Mesenchymal stem cell (in vitro differentiated cells and primary cell): ENCODE results near the gene RGMB.

Experiments used
- DNase-seq: peaks from one replicate; pipeline ENCODE4 v3.0.0-alpha.2; 2013
- H2AFZ ChIP-seq: one replicate; pipeline ENCODE4 v1.6.1; 2013; ENCODE audit warnings: low read depth, mild to moderate bottlenecking, control low read depth, inconsistent platforms, low read length, moderate library complexity
- H2AK5ac ChIP-seq: 2 replicates; pipeline ENCODE4 v1.6.1; 2013; ENCODE audit warnings: low read length, moderate library complexity, mild to moderate bottlenecking, inconsistent platforms; ENCODE audit not compliant: severe bottlenecking
- H2BK120ac ChIP-seq: one replicate; pipeline ENCODE4 v1.6.1; 2013; ENCODE audit warnings: low read depth, mild to moderate bottlenecking, inconsistent platforms, low read length, moderate library complexity
- H2BK12ac ChIP-seq, 2 experiments: one replicate each; pipeline ENCODE4 v1.6.1; 2013; ENCODE audit warnings: inconsistent platforms in 2 of 2, low read length in 2 of 2, mild to moderate bottlenecking in 2 of 2, moderate library complexity in 2 of 2, control low read depth in 1 of 2
- H2BK15ac ChIP-seq: one replicate; pipeline ENCODE4 v1.6.1; 2013; ENCODE audit warnings: mild to moderate bottlenecking, low read depth, inconsistent platforms; ENCODE audit not compliant: poor library complexity, severe bottlenecking
- H2BK5ac ChIP-seq: 2 replicates; pipeline ENCODE4 v1.6.1; 2013; ENCODE audit warnings: low read depth, mild to moderate bottlenecking, low read length, control low read depth, inconsistent platforms; ENCODE audit not compliant: poor library complexity, severe bottlenecking
- H3K14ac ChIP-seq, 2 experiments: one replicate each; pipeline ENCODE4 v1.6.1; 2013; ENCODE audit warnings: inconsistent platforms in 2 of 2, low read length in 2 of 2, control low read depth in 1 of 2, mild to moderate bottlenecking in 1 of 2, moderate library complexity in 1 of 2
- H3K18ac ChIP-seq, 2 experiments: one replicate each; pipeline ENCODE4 v1.6.1; 2013; ENCODE audit warnings: inconsistent platforms in 2 of 2, low read length in 2 of 2, control low read depth in 1 of 2, low read depth in 1 of 2, mild to moderate bottlenecking in 1 of 2
- H3K23ac ChIP-seq, 2 experiments: one replicate each; pipeline ENCODE4 v1.6.1; 2013; ENCODE audit warnings: inconsistent platforms in 2 of 2, low read length in 2 of 2, mild to moderate bottlenecking in 2 of 2, moderate library complexity in 2 of 2, control low read depth in 1 of 2
- H3K27ac ChIP-seq: 2 replicates; pipeline ENCODE4 v1.5.1; 2013; ENCODE audit warnings: mild to moderate bottlenecking, moderate library complexity, low read length, control low read depth, inconsistent platforms; ENCODE audit not compliant: poor library complexity, severe bottlenecking
- H3K27me3 ChIP-seq, 2 experiments: 2 replicates each; pipeline versions ENCODE4 v1.6.1 to v1.7.0; 2013; ENCODE audit warnings: low read length in 2 of 2, mild to moderate bottlenecking in 2 of 2, moderate library complexity in 2 of 2, control low read depth in 1 of 2, inconsistent platforms in 1 of 2; ENCODE audit not compliant: control insufficient read depth in 1 of 2, insufficient read depth in 1 of 2
- H3K36me3 ChIP-seq, 2 experiments: 2 replicates each; pipeline versions ENCODE4 v1.6.1 to v1.7.0; 2013; ENCODE audit warnings: low read length in 2 of 2, control low read depth in 1 of 2, inconsistent platforms in 1 of 2, low read depth in 1 of 2, mild to moderate bottlenecking in 1 of 2; ENCODE audit not compliant: insufficient read depth in 2 of 2, control insufficient read depth in 1 of 2
- H3K4ac ChIP-seq, 2 experiments: one replicate each; pipeline ENCODE4 v1.6.1; 2013; ENCODE audit warnings: inconsistent platforms in 2 of 2, low read length in 2 of 2, mild to moderate bottlenecking in 2 of 2, moderate library complexity in 2 of 2, control low read depth in 1 of 2, low read depth in 1 of 2
- H3K4me1 ChIP-seq: 2 replicates; pipeline ENCODE4 v1.6.1; 2013; ENCODE audit warnings: low read depth, low read length, control low read depth; ENCODE audit not compliant: control insufficient read depth, insufficient read depth
- H3K4me2 ChIP-seq: 2 replicates; pipeline ENCODE4 v1.6.1; 2013; ENCODE audit warnings: low read length, mild to moderate bottlenecking, inconsistent platforms; ENCODE audit not compliant: poor library complexity, severe bottlenecking
- H3K4me3 ChIP-seq, 2 experiments: 2 replicates each; pipeline versions ENCODE4 v1.5.1 to v1.7.0; 2013; ENCODE audit warnings: low read length in 2 of 2, mild to moderate bottlenecking in 2 of 2, control low read depth in 1 of 2, low read depth in 1 of 2; ENCODE audit not compliant: insufficient read depth in 1 of 2
- H3K79me1 ChIP-seq: replicated peaks from 2 replicates; pipeline ENCODE4 v1.6.1; 2013; ENCODE audit warnings: mild to moderate bottlenecking, control low read depth, low read length, inconsistent platforms; ENCODE audit not compliant: poor library complexity, severe bottlenecking
- H3K9ac ChIP-seq: 2 replicates; pipeline ENCODE4 v1.7.0; 2013; ENCODE audit warnings: mild to moderate bottlenecking, low read length, moderate library complexity
- H3K9me3 ChIP-seq: 2 replicates; pipeline ENCODE4 v1.7.0; 2013; ENCODE audit warnings: mild to moderate bottlenecking, low read length; ENCODE audit not compliant: control insufficient read depth
- H4K8ac ChIP-seq: one replicate; pipeline ENCODE4 v1.6.1; 2013; ENCODE audit warnings: inconsistent platforms, mild to moderate bottlenecking, low read length, moderate library complexity
- H4K91ac ChIP-seq: one replicate; pipeline ENCODE4 v1.6.1; 2013; ENCODE audit warnings: mild to moderate bottlenecking, low read length, inconsistent platforms
- WGBS: methylation state at CpG from one replicate; pipeline ENCODE4 v1.1.7; 2013; ENCODE audit warnings: mixed read lengths; 5-methylcytosine and 5-hydroxymethylcytosine counted together

The RGMB gene

DNA sequence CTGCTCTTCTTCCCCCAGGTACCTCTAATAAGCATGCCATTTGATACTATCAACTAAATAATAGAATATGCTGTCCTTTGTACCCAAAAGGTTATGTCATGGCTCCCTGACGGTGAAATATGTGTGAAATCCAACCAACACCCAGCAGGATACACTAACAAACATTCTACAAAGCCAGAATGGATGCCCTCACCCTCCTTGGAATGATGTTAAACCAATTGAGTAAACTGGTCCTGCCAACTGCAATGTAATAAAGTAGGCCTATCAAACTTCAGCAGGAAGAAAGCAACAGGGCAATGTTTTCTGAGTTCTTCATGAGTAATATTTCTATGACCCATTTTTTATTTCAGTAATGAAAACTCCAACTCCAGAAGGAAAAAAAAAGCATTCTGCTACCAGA, 24.9 kb downstream of the RGMB start:
- Histone ChIP-seq H3K9me3 (no peaks in the 10 kb centered on the region), H3K79me1 (peaks cover 6% of the 10 kb centered on the region), H2BK5ac (no peak overlapping the region), H3K27ac (no peak overlapping the region), H2BK15ac (no peak overlapping the region), H3K27me3 (no peaks in the 10 kb centered on the region), H2AFZ (no peak overlapping the region), H2BK12ac (no peak overlapping the region), H3K4ac (no peak overlapping the region), H2AK5ac (no peak overlapping the region), H4K8ac (no peak overlapping the region), H3K9ac (no peak overlapping the region), H3K4me1 (peaks cover 2% of the 10 kb centered on the region), H3K36me3 (peaks cover 10 to 25% of the 10 kb centered on the region in 2 experiments), H2BK120ac (no peak overlapping the region), H3K23ac (no peak overlapping the region), H3K4me3 (no peak overlapping the region), H3K4me2 (no peak overlapping the region), H3K18ac (no peak overlapping the region), H4K91ac (no peak overlapping the region), H3K14ac (no peak overlapping the region)
- no peak for DNase-seq
- 43% methylated on average over 1 of the region's 1 CpG for WGBS

DNA sequence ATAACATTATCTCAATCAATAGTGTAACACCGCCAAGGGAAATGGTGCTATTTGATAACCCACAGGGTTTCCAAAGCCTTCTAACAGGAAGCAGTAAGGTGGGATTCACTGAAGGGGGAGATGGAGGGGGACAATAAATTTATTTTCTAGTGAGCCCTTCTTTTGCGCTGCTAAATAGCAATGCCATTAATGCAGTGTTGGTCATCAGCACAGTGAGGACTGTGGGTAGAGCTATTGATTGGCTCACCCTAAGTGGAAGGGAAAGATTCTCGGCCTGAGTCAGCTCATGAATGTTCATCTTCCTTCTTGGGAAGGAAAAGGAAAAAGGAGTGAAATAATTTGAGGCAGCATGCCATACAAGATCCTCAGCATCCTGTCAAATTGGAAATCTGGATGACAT, 25.4 kb downstream of the RGMB start:
- Histone ChIP-seq H4K91ac (no peak overlapping the region), H2BK15ac (no peak overlapping the region), H3K9me3 (no peaks in the 10 kb centered on the region), H3K9ac (no peak overlapping the region), H2AFZ (no peak overlapping the region), H3K36me3 (peaks cover 8 to 20% of the 10 kb centered on the region in 2 experiments), H3K23ac (no peak overlapping the region), H3K18ac (no peak overlapping the region), H2BK5ac (no peak overlapping the region), H3K4me2 (no peak overlapping the region), H3K79me1 (peaks cover 6% of the 10 kb centered on the region), H4K8ac (no peak overlapping the region), H2BK12ac (no peak overlapping the region), H3K4ac (no peak overlapping the region), H3K27me3 (no peaks in the 10 kb centered on the region), H3K4me3 (no peak overlapping the region), H2AK5ac (no peak overlapping the region), H3K14ac (no peak overlapping the region), H3K4me1 (peaks cover 2% of the 10 kb centered on the region), H2BK120ac (no peak overlapping the region), H3K27ac (no peak overlapping the region)
- 96% methylated on average over 3 of the region's 3 CpGs for WGBS
- DNase-seq = no peak

DNA sequence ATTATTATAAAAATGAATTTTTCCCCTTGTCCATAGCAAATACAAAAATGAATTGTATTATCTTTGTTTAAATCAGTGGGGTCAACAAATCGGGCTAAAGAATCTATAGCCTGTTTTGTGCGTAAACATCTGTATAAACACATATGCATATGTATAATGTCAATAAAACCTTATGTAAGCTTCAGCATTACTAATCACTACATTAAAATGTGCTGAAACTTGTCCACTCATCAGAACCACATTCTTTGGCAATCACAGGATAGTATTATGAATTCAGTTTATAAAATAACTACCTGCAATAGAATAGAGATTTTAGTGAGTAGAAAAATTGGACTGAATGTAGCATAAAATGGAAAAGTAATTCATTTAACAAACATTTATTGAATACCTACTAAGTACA, 30.6 kb downstream of the RGMB start:
- DNase-seq = no peak
- H3K9ac ChIP-seq = no peak overlapping the region
- no peak overlapping the region for H3K4me3 ChIP-seq
- no peak overlapping the region for H3K14ac ChIP-seq
- H3K4me1 ChIP-seq = no peaks in the 10 kb centered on the region
- no peak overlapping the region for H2BK15ac ChIP-seq
- no peaks in the 10 kb centered on the region for H3K36me3 ChIP-seq
- H2AK5ac ChIP-seq = no peak overlapping the region
- no peak overlapping the region for H3K4ac ChIP-seq
- no peak overlapping the region for H2BK120ac ChIP-seq
- no peak overlapping the region for H4K91ac ChIP-seq
- no peaks in the 10 kb centered on the region for H3K79me1 ChIP-seq
- H2BK12ac ChIP-seq = no peak overlapping the region
- H3K4me2 ChIP-seq = no peak overlapping the region
- peaks cover 50% of the 10 kb centered on the region for H3K9me3 ChIP-seq
- no peaks in the 10 kb centered on the region for H3K27me3 ChIP-seq
- H3K27ac ChIP-seq = no peak overlapping the region
- no peak overlapping the region for H3K23ac ChIP-seq
- no peak overlapping the region for H4K8ac ChIP-seq
- WGBS = no CpG with 5 or more reads among the region's 2 CpGs
- no peak overlapping the region for H2BK5ac ChIP-seq
- H3K18ac ChIP-seq = no peak overlapping the region
- H2AFZ ChIP-seq = no peak overlapping the region

- H3K27me3 ChIP-seq = no peaks in the 10 kb centered on the region
- 97% methylated on average over 1 of the region's 1 CpG for WGBS
- no peak overlapping the region for H3K14ac ChIP-seq
Observed at GRCh38 chr5:98805070-98805469, 31.6 kb downstream of the RGMB start.

More at GRCh38 chr5:98805070-98805469, 31.6 kb downstream of the RGMB start:
- Histone ChIP-seq H4K91ac (no peak overlapping the region), H3K27ac (no peak overlapping the region), H3K36me3 (no peaks in the 10 kb centered on the region), H2BK120ac (no peak overlapping the region), H3K9ac (no peak overlapping the region), H3K18ac (no peak overlapping the region), H2BK12ac (no peak overlapping the region), H3K4me3 (no peak overlapping the region), H3K23ac (no peak overlapping the region), H2BK5ac (no peak overlapping the region), H3K4ac (no peak overlapping the region), H3K4me2 (no peak overlapping the region), H2AFZ (no peak overlapping the region), H2BK15ac (no peak overlapping the region), H3K4me1 (no peaks in the 10 kb centered on the region), H2AK5ac (no peak overlapping the region), H4K8ac (no peak overlapping the region), H3K79me1 (no peaks in the 10 kb centered on the region), H3K9me3 (peaks cover 50% of the 10 kb centered on the region)
- no peak for DNase-seq
